Liver (tissue), 9 donors: ENCODE data around the gene NEURL1. TPM values are rescaled to one million over a fixed set of nuclear protein-coding genes. Genes with fewer than 3 reads are reported as not detected.

ENCODE experiments used
- DNase-seq: peaks from one replicate; pipeline ENCODE4 v3.0.0-alpha.2; 2017; ENCODE audit warnings: low spot score
- H3K27ac ChIP-seq, 2 donors: one replicate each; pipeline ENCODE4 v1.7.0; 2013; ENCODE audit warnings: inconsistent platforms in 2 of 2, low read length in 2 of 2, control low read depth in 1 of 2, low read depth in 1 of 2, mild to moderate bottlenecking in 1 of 2
- H3K27me3 ChIP-seq, 4 donors: one replicate each; pipeline versions ENCODE4 v1.6.1 to v1.7.0; 2013; ENCODE audit warnings: low read length in 3 of 4, inconsistent platforms in 1 of 4, mild to moderate bottlenecking in 1 of 4, moderate library complexity in 1 of 4; ENCODE audit not compliant: control insufficient read depth in 4 of 4, insufficient read depth in 4 of 4
- H3K36me3 ChIP-seq, 4 donors: one replicate each; pipeline versions ENCODE4 v1.6.1 to v1.7.0; 2013; ENCODE audit warnings: low read length in 3 of 4, mild to moderate bottlenecking in 3 of 4, low read depth in 1 of 4, moderate library complexity in 1 of 4; ENCODE audit not compliant: control insufficient read depth in 4 of 4, insufficient read depth in 3 of 4
- H3K4me1 ChIP-seq, 4 donors: one replicate each; pipeline versions ENCODE4 v1.6.1 to v1.7.0; 2013; ENCODE audit warnings: low read length in 3 of 4, mild to moderate bottlenecking in 3 of 4, moderate library complexity in 1 of 4; ENCODE audit not compliant: control insufficient read depth in 4 of 4, insufficient read depth in 4 of 4
- H3K4me3 ChIP-seq, 3 donors: one replicate each; pipeline versions ENCODE4 v1.6.1 to v1.7.0; 2013; ENCODE audit warnings: low read length in 3 of 3, control low read depth in 1 of 3, low read depth in 1 of 3, mild to moderate bottlenecking in 1 of 3
- H3K9ac ChIP-seq, 2 donors: one replicate each; pipeline ENCODE4 v1.7.0; 2013; ENCODE audit warnings: low read length in 2 of 2, mild to moderate bottlenecking in 2 of 2, moderate library complexity in 2 of 2, control low read depth in 1 of 2, low read depth in 1 of 2
- H3K9me3 ChIP-seq, 4 donors: one replicate each; pipeline versions ENCODE4 v1.6.1 to v1.7.0; 2013; ENCODE audit warnings: low read length in 3 of 4; ENCODE audit not compliant: control insufficient read depth in 4 of 4
- FOXA1 ChIP-seq: IDR thresholded peaks from 2 replicates; pipeline ENCODE4 v1.6.1; 2016; ENCODE audit warnings: antibody characterized with exemption
- FOXA2 ChIP-seq: IDR thresholded peaks from 2 replicates; pipeline ENCODE4 v1.6.1; 2016; ENCODE audit warnings: antibody characterized with exemption
- GABPA ChIP-seq, 2 donors: IDR thresholded peaks in 1 of 2; conservative IDR thresholded peaks in 1 of 2; 2 replicates each; pipeline ENCODE4 v1.6.1; 2016; ENCODE audit warnings: antibody characterized with exemption in 2 of 2, mild to moderate bottlenecking in 1 of 2, moderate library complexity in 1 of 2
- HNF4A ChIP-seq, 2 donors: conservative IDR thresholded peaks; 2 replicates each; pipeline ENCODE4 v1.6.1; 2016; ENCODE audit warnings: antibody characterized with exemption in 2 of 2, mild to moderate bottlenecking in 2 of 2
- HNF4G ChIP-seq: IDR thresholded peaks from 2 replicates; pipeline ENCODE4 v1.6.1; 2016; ENCODE audit warnings: antibody characterized with exemption
- RAD21 ChIP-seq, 2 donors: IDR thresholded peaks; 2 replicates each; pipeline ENCODE4 v1.6.1; 2016; ENCODE audit warnings: antibody characterized with exemption in 2 of 2, mild to moderate bottlenecking in 2 of 2
- RXRA ChIP-seq, 2 donors: IDR thresholded peaks; 2 replicates each; pipeline ENCODE4 v1.6.1; 2017 to 2018; ENCODE audit warnings: antibody characterized with exemption in 2 of 2, mild to moderate bottlenecking in 1 of 2
- SP1 ChIP-seq: IDR thresholded peaks from 2 replicates; pipeline ENCODE4 v1.6.1; 2018; ENCODE audit warnings: antibody characterized with exemption, mild to moderate bottlenecking
- TAF1 ChIP-seq: conservative IDR thresholded peaks from 2 replicates; pipeline ENCODE4 v1.6.1; 2016; ENCODE audit warnings: antibody characterized with exemption, mild to moderate bottlenecking
- YY1 ChIP-seq: IDR thresholded peaks from 2 replicates; pipeline ENCODE4 v1.6.1; 2016; ENCODE audit warnings: antibody characterized with exemption, mild to moderate bottlenecking
- WGBS: extraction: QIAGEN DNeasy Blood & Tissue Kit; methylation state at CpG from one replicate; pipeline ENCODE4 v1.1.7; 2013; 5-methylcytosine and 5-hydroxymethylcytosine counted together
- polyA plus RNA-seq, 2 donors: library from polyadenylated mRNA; stranded (reverse) in 1 of 2; unstranded in 1 of 2; fragments of 200-250 nt in 1 of 2; fragments of >200 nt in 1 of 2; fragmentation: Nextera tagmentation in 1 of 2; extraction: Ambion mirVana in 1 of 2; gene quantifications; one replicate each; pipeline versions ENCODE4 v1.2.1 to v1.2.3, GENCODE V29; 2013 to 2015
- total RNA-seq, 2 donors: library from RNA; depleted of rRNA; stranded (reverse); fragments of >200 nt; gene quantifications; one replicate each; pipeline ENCODE4 v1.2.3, GENCODE V29; 2014
- TF ChIP-seq, protein P1 (sequence below): IDR thresholded peaks from 2 replicates; pipeline ENCODE4 v1.6.1; 2016; ENCODE audit warnings: antibody characterized with exemption, mild to moderate bottlenecking
- TF ChIP-seq, protein P2 (sequence below): fragments of 150-350 bp; IDR thresholded peaks from 2 replicates; pipeline ENCODE4 v1.5.1; 2017; ENCODE audit warnings: improper control_type of control experiment, low read depth, low read length; ENCODE audit not compliant: missing input control
- TF ChIP-seq, protein P3 (sequence below): IDR thresholded peaks from 2 replicates; pipeline ENCODE4 v1.6.1; 2016; ENCODE audit warnings: antibody characterized with exemption
- TF ChIP-seq, protein P4 (sequence below): IDR thresholded peaks from 2 replicates; pipeline ENCODE4 v1.6.1; 2016; ENCODE audit warnings: antibody characterized with exemption
- TF ChIP-seq, protein P5 (sequence below): IDR thresholded peaks from 2 replicates; pipeline ENCODE4 v1.6.1; 2016; ENCODE audit warnings: antibody characterized with exemption
- donor health status: healthy.
- donor health status: healthy.
- donor health status: healthy.
- donor health status: healthy.
- donor health status: healthy.

The NEURL1 gene
- total and polyA plus RNA-seq, 4 donors, result 0.11 to 3.9 (median 0.74) TPM

DNA sequence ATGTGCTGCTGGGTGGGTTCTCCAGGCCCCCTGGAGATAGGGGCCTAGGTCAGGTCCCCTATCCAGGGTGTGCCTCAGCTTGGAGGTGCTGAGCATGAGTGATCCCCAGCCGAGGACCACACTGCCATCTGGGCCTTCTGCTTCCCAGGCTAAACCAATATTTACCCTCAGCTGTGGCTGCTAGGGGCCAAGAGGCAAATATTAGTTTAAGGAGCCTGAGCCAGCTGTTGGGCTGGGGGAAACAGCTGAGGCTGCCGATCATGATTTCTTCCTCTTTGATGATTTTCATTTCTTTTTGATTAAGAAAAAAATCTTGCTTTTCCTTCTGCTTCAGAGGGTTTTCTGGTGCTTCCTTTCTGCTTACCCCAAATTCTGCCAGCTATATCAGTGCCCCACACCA is 83.4 kb downstream of the NEURL1 start:
- H3K27me3 ChIP-seq, result no peaks in the 10 kb centered on the region
- H3K4me1 ChIP-seq, result peaks cover 4 to 31% (median 17%) of the 10 kb centered on the region in 4 donors

DNA sequence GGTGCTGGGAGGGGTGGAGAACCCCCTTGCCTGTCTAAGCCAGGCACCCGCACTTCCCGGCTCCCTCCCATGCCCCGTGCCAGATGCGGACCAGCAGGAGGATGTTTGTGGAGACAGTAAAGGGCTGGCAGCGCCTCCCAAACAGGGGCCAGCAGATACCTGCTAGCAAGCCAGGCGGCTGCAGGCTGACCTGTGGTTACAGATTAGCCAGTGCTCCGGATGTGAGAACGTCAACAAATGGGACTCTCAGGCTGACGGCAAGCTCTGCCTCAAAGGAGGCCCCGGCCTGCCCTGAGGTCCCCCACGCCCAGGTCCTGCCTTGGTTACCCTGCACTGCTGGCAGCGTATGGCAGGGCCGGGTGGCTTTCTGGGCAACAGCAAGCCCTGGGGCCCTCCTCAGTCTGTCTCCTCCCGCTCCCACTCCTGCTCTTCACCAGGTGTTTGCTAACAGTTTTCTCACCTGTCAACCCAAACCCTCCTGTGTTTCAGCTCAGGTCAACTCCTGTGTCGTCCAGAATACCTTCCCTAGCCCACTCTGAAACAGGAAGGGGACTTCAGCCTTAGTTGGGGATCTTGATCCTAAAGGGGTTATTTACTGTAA is 85.4 kb downstream of the NEURL1 start:
- H3K4me3 ChIP-seq, result no peak overlapping the region
- peak; percentile 50 for DNase-seq
- 27% methylated on average over 15 of the region's 15 CpGs for WGBS
- no peaks in the 10 kb centered on the region for H3K36me3 ChIP-seq
- peaks cover 4 to 31% (median 17%) of the 10 kb centered on the region in 4 donors for H3K4me1 ChIP-seq
- H3K9ac ChIP-seq, result no peak overlapping the region
- no peaks in the 10 kb centered on the region for H3K27me3 ChIP-seq
- no peaks in the 10 kb centered on the region for H3K9me3 ChIP-seq
- peak overlapping the region; percentile 27 to 55 for H3K27ac ChIP-seq
- TF ChIP-seq SP1, result peak; percentile 52
- peak in 1 of 2 donors; percentile 56 for TF ChIP-seq RXRA (IDR thresholded peaks at IDR 0.05)
- peak in 1 of 2 donors; percentile 39 for TF ChIP-seq RAD21 (IDR thresholded peaks at IDR 0.05)
- no peak for TF ChIP-seq FOXA1
- no peak for TF ChIP-seq TAF1
- TF ChIP-seq HNF4A (conservative IDR thresholded peaks at IDR 0.05), result peak; percentile 15 to 50
- peak in 1 of 2 donors; percentile 29 for TF ChIP-seq GABPA (IDR thresholded peaks at IDR 0.05 in 1 of 2, conservative IDR thresholded peaks at IDR 0.05 in 1 of 2)

More for the DNA sequence above, 83.4 kb downstream of the NEURL1 start:
- Histone ChIP-seq H3K36me3 (no peaks in the 10 kb centered on the region), H3K27ac (no peak overlapping the region), H3K4me3 (no peak overlapping the region), H3K9me3 (no peaks in the 10 kb centered on the region), H3K9ac (no peak overlapping the region)
- WGBS, result 19% methylated on average over 2 of the region's 2 CpGs
- no peak for DNase-seq
- TF ChIP-seq HNF4A (conservative IDR thresholded peaks at IDR 0.05), result peak; percentile 31 to 32
- TF ChIP-seq GABPA (IDR thresholded peaks at IDR 0.05 in 1 of 2, conservative IDR thresholded peaks at IDR 0.05 in 1 of 2), result no peak
- TF ChIP-seq FOXA2, result peak; percentile 80

DNA sequence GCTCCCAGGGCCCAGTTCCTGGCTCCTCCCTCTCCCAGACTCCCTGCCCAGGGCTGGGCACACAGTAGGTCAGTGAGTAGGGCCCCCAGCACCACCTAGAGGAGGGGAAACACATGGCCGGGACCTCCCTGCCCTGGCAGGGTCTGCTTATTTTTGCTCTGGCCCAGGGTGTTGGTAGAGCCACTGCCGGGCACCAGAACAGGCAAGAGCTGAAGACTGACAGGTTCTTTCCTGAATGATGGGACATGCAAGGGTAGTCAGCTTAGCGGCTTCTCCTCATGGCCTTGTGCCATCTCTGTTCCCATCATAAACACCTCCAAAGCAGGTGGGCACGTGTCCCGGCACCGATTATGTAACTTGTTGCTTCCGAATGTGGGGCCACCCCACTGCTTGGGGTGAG is 86.5 kb downstream of the NEURL1 start:
- 91% methylated on average over 7 of the region's 7 CpGs for WGBS
- Histone ChIP-seq H3K9me3 (peaks cover 0 to 4% (median 0%) of the 10 kb centered on the region in 4 donors), H3K27ac (no peak overlapping the region), H3K36me3 (no peaks in the 10 kb centered on the region), H3K27me3 (no peaks in the 10 kb centered on the region), H3K4me1 (peaks cover 9 to 35% (median 17%) of the 10 kb centered on the region in 4 donors), H3K9ac (no peak overlapping the region), H3K4me3 (no peak overlapping the region)
- no peak for DNase-seq
- TF ChIP-seq YY1 (no peak), TAF1 (no peak)

DNA sequence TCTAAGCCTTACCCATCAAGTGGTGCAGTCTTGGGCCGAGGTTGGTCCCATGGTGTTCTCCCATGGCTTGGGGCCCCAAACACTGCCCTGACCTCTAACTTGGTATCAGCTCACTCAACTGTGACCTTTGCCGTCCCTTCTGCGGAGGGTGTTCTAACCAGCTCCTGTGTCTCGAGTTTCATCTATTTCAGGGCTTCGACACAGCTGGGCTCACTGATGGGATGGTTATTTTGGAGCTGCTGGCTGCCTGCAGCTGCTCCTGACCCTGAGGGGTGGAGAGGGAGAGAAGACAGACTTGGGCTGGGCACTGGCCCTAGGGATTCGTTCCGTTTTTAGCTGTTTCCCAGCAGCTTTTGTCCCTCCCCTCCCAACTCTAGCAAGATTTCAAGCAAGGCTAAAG is 86.9 kb downstream of the NEURL1 start:
- Histone ChIP-seq H3K4me3 (no peak overlapping the region), H3K9me3 (peaks cover 0 to 4% (median 0%) of the 10 kb centered on the region in 4 donors), H3K9ac (no peak overlapping the region), H3K27me3 (no peaks in the 10 kb centered on the region), H3K36me3 (no peaks in the 10 kb centered on the region), H3K4me1 (peaks cover 9 to 35% (median 17%) of the 10 kb centered on the region in 4 donors), H3K27ac (no peak overlapping the region)
- TF ChIP-seq, protein P1, sequence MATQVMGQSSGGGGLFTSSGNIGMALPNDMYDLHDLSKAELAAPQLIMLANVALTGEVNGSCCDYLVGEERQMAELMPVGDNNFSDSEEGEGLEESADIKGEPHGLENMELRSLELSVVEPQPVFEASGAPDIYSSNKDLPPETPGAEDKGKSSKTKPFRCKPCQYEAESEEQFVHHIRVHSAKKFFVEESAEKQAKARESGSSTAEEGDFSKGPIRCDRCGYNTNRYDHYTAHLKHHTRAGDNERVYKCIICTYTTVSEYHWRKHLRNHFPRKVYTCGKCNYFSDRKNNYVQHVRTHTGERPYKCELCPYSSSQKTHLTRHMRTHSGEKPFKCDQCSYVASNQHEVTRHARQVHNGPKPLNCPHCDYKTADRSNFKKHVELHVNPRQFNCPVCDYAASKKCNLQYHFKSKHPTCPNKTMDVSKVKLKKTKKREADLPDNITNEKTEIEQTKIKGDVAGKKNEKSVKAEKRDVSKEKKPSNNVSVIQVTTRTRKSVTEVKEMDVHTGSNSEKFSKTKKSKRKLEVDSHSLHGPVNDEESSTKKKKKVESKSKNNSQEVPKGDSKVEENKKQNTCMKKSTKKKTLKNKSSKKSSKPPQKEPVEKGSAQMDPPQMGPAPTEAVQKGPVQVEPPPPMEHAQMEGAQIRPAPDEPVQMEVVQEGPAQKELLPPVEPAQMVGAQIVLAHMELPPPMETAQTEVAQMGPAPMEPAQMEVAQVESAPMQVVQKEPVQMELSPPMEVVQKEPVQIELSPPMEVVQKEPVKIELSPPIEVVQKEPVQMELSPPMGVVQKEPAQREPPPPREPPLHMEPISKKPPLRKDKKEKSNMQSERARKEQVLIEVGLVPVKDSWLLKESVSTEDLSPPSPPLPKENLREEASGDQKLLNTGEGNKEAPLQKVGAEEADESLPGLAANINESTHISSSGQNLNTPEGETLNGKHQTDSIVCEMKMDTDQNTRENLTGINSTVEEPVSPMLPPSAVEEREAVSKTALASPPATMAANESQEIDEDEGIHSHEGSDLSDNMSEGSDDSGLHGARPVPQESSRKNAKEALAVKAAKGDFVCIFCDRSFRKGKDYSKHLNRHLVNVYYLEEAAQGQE, result no peak
- TF ChIP-seq, protein P2, sequence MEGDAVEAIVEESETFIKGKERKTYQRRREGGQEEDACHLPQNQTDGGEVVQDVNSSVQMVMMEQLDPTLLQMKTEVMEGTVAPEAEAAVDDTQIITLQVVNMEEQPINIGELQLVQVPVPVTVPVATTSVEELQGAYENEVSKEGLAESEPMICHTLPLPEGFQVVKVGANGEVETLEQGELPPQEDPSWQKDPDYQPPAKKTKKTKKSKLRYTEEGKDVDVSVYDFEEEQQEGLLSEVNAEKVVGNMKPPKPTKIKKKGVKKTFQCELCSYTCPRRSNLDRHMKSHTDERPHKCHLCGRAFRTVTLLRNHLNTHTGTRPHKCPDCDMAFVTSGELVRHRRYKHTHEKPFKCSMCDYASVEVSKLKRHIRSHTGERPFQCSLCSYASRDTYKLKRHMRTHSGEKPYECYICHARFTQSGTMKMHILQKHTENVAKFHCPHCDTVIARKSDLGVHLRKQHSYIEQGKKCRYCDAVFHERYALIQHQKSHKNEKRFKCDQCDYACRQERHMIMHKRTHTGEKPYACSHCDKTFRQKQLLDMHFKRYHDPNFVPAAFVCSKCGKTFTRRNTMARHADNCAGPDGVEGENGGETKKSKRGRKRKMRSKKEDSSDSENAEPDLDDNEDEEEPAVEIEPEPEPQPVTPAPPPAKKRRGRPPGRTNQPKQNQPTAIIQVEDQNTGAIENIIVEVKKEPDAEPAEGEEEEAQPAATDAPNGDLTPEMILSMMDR, result no peak
- TF ChIP-seq HNF4G, result no peak
- no peak for TF ChIP-seq SP1
- TF ChIP-seq, protein P3, sequence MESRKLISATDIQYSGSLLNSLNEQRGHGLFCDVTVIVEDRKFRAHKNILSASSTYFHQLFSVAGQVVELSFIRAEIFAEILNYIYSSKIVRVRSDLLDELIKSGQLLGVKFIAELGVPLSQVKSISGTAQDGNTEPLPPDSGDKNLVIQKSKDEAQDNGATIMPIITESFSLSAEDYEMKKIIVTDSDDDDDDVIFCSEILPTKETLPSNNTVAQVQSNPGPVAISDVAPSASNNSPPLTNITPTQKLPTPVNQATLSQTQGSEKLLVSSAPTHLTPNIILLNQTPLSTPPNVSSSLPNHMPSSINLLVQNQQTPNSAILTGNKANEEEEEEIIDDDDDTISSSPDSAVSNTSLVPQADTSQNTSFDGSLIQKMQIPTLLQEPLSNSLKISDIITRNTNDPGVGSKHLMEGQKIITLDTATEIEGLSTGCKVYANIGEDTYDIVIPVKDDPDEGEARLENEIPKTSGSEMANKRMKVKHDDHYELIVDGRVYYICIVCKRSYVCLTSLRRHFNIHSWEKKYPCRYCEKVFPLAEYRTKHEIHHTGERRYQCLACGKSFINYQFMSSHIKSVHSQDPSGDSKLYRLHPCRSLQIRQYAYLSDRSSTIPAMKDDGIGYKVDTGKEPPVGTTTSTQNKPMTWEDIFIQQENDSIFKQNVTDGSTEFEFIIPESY, result no peak
- TF ChIP-seq FOXA2, result no peak
- no peak for TF ChIP-seq TAF1
- TF ChIP-seq, protein P4, sequence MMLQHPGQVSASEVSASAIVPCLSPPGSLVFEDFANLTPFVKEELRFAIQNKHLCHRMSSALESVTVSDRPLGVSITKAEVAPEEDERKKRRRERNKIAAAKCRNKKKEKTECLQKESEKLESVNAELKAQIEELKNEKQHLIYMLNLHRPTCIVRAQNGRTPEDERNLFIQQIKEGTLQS, result no peak
- TF ChIP-seq YY1, result no peak
- TF ChIP-seq, protein P5, sequence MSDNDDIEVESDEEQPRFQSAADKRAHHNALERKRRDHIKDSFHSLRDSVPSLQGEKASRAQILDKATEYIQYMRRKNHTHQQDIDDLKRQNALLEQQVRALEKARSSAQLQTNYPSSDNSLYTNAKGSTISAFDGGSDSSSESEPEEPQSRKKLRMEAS, result no peak
- TF ChIP-seq RAD21 (IDR thresholded peaks at IDR 0.05), result no peak
- 80% methylated on average over 7 of the region's 7 CpGs for WGBS
- DNase-seq, result no peak
